ENCODE results near the gene RNF227.

GRCh38 chr17:7882068-7882467 is 34.0 kb downstream of the RNF227 start:
- TF ChIP-seq, protein P1, sequence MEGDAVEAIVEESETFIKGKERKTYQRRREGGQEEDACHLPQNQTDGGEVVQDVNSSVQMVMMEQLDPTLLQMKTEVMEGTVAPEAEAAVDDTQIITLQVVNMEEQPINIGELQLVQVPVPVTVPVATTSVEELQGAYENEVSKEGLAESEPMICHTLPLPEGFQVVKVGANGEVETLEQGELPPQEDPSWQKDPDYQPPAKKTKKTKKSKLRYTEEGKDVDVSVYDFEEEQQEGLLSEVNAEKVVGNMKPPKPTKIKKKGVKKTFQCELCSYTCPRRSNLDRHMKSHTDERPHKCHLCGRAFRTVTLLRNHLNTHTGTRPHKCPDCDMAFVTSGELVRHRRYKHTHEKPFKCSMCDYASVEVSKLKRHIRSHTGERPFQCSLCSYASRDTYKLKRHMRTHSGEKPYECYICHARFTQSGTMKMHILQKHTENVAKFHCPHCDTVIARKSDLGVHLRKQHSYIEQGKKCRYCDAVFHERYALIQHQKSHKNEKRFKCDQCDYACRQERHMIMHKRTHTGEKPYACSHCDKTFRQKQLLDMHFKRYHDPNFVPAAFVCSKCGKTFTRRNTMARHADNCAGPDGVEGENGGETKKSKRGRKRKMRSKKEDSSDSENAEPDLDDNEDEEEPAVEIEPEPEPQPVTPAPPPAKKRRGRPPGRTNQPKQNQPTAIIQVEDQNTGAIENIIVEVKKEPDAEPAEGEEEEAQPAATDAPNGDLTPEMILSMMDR (conservative IDR thresholded peaks at IDR 0.05; ENCODE audit: low read length) = no peak
- TF ChIP-seq EZH2phosphoT487 (IDR thresholded peaks at IDR 0.05; ENCODE audit: borderline replicate concordance) = no peak
